KMS-11 (cell line): ENCODE data around the gene POLDIP2.

Experiments used
- H2AFZ ChIP-seq: fragments of 200-600 bp; sonication (generic); 2 replicates; pipeline ENCODE4 v1.6.1; 2016; ENCODE audit warnings: antibody characterized with exemption, mixed run types, low read depth
- H3K27ac ChIP-seq: fragments of 200-600 bp; sonication (generic); 2 replicates; pipeline ENCODE4 v1.6.1; 2016; ENCODE audit warnings: mild to moderate bottlenecking, mixed run types
- H3K27me3 ChIP-seq: fragments of 200-600 bp; sonication (generic); 2 replicates; pipeline ENCODE4 v1.6.1; 2017; ENCODE audit warnings: mild to moderate bottlenecking, low read depth, mixed run types, moderate library complexity; ENCODE audit not compliant: insufficient read depth
- H3K36me3 ChIP-seq: fragments of 200-600 bp; sonication (generic); 2 replicates; pipeline ENCODE4 v1.6.1; 2017; ENCODE audit warnings: mild to moderate bottlenecking, mixed run types; ENCODE audit not compliant: insufficient read depth
- H3K4me1 ChIP-seq: fragments of 200-600 bp; sonication (generic); 2 replicates; pipeline ENCODE4 v1.6.1; 2016; ENCODE audit warnings: mild to moderate bottlenecking, low read depth, mixed run types; ENCODE audit not compliant: poor library complexity, severe bottlenecking
- H3K4me2 ChIP-seq: fragments of 200-600 bp; sonication (generic); 2 replicates; pipeline ENCODE4 v1.7.0; 2016; ENCODE audit warnings: mild to moderate bottlenecking, mixed run types
- H3K4me3 ChIP-seq: fragments of 200-600 bp; sonication (generic); IDR thresholded peaks from 2 replicates; pipeline ENCODE4 v1.6.1; 2017; ENCODE audit warnings: low read depth, low read length, mixed read lengths; ENCODE audit not compliant: insufficient read depth
- H3K79me2 ChIP-seq: fragments of 200-600 bp; sonication (generic); 2 replicates; pipeline ENCODE4 v1.6.1; 2016; ENCODE audit warnings: low read depth, mixed run types; ENCODE audit not compliant: insufficient read depth
- H3K9ac ChIP-seq: fragments of 200-600 bp; sonication (generic); 2 replicates; pipeline ENCODE4 v1.6.1; 2016; ENCODE audit warnings: mild to moderate bottlenecking, mixed run types
- H4K20me1 ChIP-seq: fragments of 200-600 bp; sonication (generic); 2 replicates; pipeline ENCODE4 v1.6.1; 2016; ENCODE audit warnings: mild to moderate bottlenecking, mixed run types; ENCODE audit not compliant: insufficient read depth
- TF ChIP-seq, protein P1 (sequence below): fragments of 200-600 bp; sonication (generic); conservative IDR thresholded peaks from 2 replicates; pipeline ENCODE4 v1.6.1; 2017; ENCODE audit warnings: low read depth, mild to moderate bottlenecking, antibody characterized with exemption, low read length, moderate library complexity, mixed read lengths

POLDIP2 gene

DNA sequence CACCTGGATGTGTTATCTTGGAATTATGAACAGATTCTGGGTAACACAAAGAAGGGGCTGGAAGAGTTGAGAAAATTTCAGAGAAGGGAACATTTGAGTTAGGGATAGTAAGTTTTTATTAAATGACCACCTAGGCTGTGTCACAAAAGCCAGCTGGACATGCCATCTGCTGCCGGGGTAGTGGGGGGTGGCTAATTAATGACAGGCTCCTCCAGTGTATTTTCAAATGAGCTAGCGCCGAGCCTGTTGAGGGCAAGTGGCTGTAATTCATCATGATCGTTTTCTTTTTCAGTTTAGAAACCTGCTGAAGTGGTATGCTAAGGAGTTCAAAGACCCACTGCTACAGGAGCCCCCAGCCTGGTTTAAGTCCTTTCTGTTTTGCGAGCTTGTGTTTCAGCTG is 32.1 kb downstream of the POLDIP2 start:
- no peak overlapping the region for H3K4me3 ChIP-seq
- no peak overlapping the region for H3K9ac ChIP-seq
- H4K20me1 ChIP-seq: peaks cover 8% of the 10 kb centered on the region; the same call in 1 of the 2 replicates
- H2AFZ ChIP-seq: no peak overlapping the region
- H3K79me2 ChIP-seq: peaks cover 61% of the 10 kb centered on the region
- no peak overlapping the region for H3K4me2 ChIP-seq
- H3K4me1 ChIP-seq: peaks cover 25% of the 10 kb centered on the region
- H3K27me3 ChIP-seq: no peaks in the 10 kb centered on the region
- TF ChIP-seq, protein P1, sequence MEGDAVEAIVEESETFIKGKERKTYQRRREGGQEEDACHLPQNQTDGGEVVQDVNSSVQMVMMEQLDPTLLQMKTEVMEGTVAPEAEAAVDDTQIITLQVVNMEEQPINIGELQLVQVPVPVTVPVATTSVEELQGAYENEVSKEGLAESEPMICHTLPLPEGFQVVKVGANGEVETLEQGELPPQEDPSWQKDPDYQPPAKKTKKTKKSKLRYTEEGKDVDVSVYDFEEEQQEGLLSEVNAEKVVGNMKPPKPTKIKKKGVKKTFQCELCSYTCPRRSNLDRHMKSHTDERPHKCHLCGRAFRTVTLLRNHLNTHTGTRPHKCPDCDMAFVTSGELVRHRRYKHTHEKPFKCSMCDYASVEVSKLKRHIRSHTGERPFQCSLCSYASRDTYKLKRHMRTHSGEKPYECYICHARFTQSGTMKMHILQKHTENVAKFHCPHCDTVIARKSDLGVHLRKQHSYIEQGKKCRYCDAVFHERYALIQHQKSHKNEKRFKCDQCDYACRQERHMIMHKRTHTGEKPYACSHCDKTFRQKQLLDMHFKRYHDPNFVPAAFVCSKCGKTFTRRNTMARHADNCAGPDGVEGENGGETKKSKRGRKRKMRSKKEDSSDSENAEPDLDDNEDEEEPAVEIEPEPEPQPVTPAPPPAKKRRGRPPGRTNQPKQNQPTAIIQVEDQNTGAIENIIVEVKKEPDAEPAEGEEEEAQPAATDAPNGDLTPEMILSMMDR: no peak
- H3K27ac ChIP-seq: no peak overlapping the region
- peaks cover 3% of the 10 kb centered on the region; the same call in 1 of the 2 replicates for H3K36me3 ChIP-seq

DNA sequence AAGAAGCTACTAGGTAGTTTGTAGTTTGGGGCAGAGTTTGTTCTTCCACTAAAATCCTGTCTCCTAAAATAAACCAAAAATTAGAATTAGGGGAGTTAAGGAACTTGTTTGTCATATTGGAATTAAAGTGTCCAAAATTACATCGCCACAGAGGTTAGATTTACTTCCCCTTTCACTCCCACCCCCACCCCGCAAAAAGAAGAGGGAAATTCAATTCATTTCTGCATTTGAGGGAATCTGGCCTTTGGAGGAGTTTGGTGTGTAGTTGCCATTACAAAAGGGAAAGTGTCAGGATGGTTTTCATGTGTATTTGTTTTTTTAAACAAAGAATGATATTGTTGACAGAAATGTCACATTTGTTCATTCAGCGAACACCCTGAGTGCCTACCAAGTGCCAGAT is 32.5 kb downstream of the POLDIP2 start:
- Histone ChIP-seq H3K4me2 (no peak overlapping the region), H3K4me1 (peaks cover 25% of the 10 kb centered on the region), H3K79me2 (peaks cover 65% of the 10 kb centered on the region), H3K27ac (no peak overlapping the region), H3K4me3 (no peak overlapping the region), H3K9ac (no peak overlapping the region), H3K27me3 (no peaks in the 10 kb centered on the region), H4K20me1 (peaks cover 8% of the 10 kb centered on the region; the same call in 1 of the 2 replicates), H3K36me3 (peaks cover 3% of the 10 kb centered on the region; the same call in 1 of the 2 replicates), H2AFZ (no peak overlapping the region)
- TF ChIP-seq, protein P1: no peak

DNA sequence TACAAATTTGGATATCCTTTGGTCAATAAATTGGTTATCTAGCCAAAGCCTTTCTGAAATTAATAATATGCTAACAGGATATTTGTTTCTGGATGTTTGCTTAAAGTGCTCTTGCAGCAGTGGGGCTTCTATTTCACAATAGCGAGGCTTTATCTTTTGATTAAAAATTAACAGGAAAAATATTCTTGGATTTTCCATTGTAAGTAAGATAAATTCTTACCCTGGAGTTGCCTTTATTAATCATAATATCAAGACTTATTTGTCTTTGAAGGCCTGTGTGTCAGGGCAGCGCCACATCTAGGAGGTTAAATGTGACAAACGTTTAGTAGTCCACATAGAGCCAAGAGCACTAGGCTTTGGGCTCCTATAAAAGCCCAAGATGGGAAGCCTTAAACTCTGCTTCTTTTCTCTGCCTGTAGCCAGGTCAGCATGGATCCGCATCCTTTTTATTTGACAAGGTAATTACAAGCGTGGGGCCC is 33.0 kb downstream of the POLDIP2 start:
- Histone ChIP-seq H3K36me3 (peaks cover 3% of the 10 kb centered on the region; the same call in 1 of the 2 replicates), H4K20me1 (peaks cover 8% of the 10 kb centered on the region; the same call in 1 of the 2 replicates), H3K9ac (no peak overlapping the region), H3K27me3 (no peaks in the 10 kb centered on the region), H3K27ac (no peak overlapping the region), H3K4me1 (peaks cover 25% of the 10 kb centered on the region), H3K79me2 (peaks cover 70% of the 10 kb centered on the region), H3K4me2 (no peak overlapping the region), H3K4me3 (no peak overlapping the region), H2AFZ (no peak overlapping the region)
- TF ChIP-seq, protein P1: no peak

DNA sequence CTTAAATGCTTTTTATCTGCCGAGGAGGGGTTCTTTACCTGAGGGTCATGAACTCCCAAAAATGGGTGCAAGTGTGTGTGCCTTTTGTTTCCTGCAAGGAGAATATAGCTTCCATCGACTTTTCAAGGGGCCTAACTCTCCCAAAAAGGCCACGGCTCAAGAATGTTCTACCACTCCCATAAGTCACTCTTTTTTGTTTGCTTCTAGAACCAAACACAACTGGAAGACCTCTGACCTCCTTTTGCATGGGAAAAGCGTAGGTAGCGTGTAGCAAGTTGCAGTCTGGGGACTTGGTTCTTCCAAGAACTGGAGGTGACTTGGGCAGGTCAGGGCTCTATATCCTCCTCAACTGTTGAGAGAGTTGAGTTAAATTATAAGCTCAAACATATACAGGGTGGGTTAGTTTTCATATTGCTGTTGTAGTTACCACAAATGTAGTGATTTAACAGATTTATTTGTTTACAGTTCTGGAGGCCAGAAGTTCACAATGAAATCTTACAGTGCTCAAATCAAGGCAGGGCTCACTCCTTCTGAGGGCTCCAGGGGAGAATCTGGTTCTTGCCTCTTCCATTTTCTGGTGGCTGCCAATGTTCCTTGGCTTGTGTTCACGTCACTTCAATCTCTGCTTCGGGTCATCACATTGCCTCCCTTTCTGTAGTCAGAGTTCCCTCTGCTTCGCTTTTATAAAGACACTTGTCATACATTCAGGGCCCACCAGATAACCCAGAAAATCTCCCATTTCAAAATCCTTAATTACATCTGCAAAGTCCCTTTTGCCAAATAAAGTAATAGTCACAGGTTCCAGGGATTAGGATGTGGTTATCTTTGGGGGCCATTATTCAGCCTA is 36.9 kb downstream of the POLDIP2 start:
- H3K27me3 ChIP-seq: no peaks in the 10 kb centered on the region
- H3K27ac ChIP-seq: no peak overlapping the region
- TF ChIP-seq, protein P1: no peak
- H3K36me3 ChIP-seq: no peaks in the 10 kb centered on the region; the same call in 1 of the 2 replicates
- peaks cover 63% of the 10 kb centered on the region for H3K79me2 ChIP-seq
- no peak overlapping the region for H2AFZ ChIP-seq
- H3K4me3 ChIP-seq: no peak overlapping the region
- peak overlapping the region; percentile 97; the same call in 1 of the 2 replicates for H3K9ac ChIP-seq
- H3K4me1 ChIP-seq: peaks cover 34% of the 10 kb centered on the region
- H3K4me2 ChIP-seq: peak overlapping the region; percentile 72
- peaks cover 8% of the 10 kb centered on the region; the same call in 1 of the 2 replicates for H4K20me1 ChIP-seq
